ENCODE data around the gene PDLIM1. TPM values are rescaled to one million over a fixed set of nuclear protein-coding genes. Genes with fewer than 3 reads are reported as not detected.

PDLIM1 gene
- polyA plus RNA-seq, 2 donors = 79.9 to 117 TPM

Other genes with a start within 250 kb of the PDLIM1 start
- gene CYP2C8, start 221.5 kb downstream of the PDLIM1 start, polyA plus RNA-seq = under 1 TPM; 0.02 to 0.33 TPM
- gene ACSM6, start 96.8 kb downstream of the PDLIM1 start, polyA plus RNA-seq = not detected